AG04449 (cell line): ENCODE data around the gene PCCA.

ENCODE experiments used
- CTCF ChIA-PET: fragments of 350-600 bp; formaldehyde crosslinking; extraction: SDS; loops from one replicate; lab custom pipeline; 2021; ENCODE audit warnings: antibody characterized with exemption; lab: Yijun Ruan, JAX
- POLR2A ChIA-PET: fragments of 400-600, 350-600 bp; formaldehyde crosslinking; extraction: SDS; loops from one replicate; lab custom pipeline; 2020; ENCODE audit warnings: antibody characterized with exemption, inconsistent platforms; lab: Yijun Ruan, JAX
- DNase-seq: peaks from one replicate; pipeline ENCODE4 v3.0.0-alpha.2; 2010; ENCODE audit warnings: low read depth, low spot score
- H3K4me3 ChIP-seq: 2 replicates; pipeline ENCODE4 v1.5.1; 2011; ENCODE audit warnings: low read depth, mild to moderate bottlenecking, control low read depth, low read length
- TF ChIP-seq, protein P1 (sequence below): IDR thresholded peaks from one replicate; pipeline ENCODE4 v1.5.1; 2011; ENCODE audit warnings: mild to moderate bottlenecking, moderate library complexity, low read length, control low read depth, inconsistent platforms; ENCODE audit not compliant: insufficient read depth; ENCODE audit errors: missing control alignments

The PCCA gene

DNA sequence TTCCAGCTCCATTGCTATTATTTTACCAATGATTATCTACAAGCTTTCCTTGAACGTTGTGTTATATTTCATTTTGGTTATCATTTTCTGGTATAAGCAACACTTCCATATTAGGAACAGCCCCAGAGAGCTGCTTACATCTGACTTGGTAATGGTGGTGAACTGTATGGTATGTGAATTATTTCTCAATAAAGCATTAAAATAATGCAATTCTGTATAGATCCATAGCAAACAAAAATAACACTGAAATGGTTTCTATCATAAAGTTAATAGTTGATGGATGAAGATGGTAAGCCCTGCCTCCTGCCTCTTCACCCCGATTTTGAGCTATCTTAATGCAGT lies 472.2 kb downstream of the PCCA start:
- DNase-seq: no peak
- TF ChIP-seq, protein P1, sequence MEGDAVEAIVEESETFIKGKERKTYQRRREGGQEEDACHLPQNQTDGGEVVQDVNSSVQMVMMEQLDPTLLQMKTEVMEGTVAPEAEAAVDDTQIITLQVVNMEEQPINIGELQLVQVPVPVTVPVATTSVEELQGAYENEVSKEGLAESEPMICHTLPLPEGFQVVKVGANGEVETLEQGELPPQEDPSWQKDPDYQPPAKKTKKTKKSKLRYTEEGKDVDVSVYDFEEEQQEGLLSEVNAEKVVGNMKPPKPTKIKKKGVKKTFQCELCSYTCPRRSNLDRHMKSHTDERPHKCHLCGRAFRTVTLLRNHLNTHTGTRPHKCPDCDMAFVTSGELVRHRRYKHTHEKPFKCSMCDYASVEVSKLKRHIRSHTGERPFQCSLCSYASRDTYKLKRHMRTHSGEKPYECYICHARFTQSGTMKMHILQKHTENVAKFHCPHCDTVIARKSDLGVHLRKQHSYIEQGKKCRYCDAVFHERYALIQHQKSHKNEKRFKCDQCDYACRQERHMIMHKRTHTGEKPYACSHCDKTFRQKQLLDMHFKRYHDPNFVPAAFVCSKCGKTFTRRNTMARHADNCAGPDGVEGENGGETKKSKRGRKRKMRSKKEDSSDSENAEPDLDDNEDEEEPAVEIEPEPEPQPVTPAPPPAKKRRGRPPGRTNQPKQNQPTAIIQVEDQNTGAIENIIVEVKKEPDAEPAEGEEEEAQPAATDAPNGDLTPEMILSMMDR: no peak
- ChIA-PET POLR2A (no interaction called here), CTCF (interaction anchor here (1.1 to 6.6 kb wide), 4 partner anchors 12 to 905 kb away, joined by 3 to 69 read pairs (median 10); partner anchors contain the start of gene GGACT)
- H3K4me3 ChIP-seq: no peak overlapping the region

DNA sequence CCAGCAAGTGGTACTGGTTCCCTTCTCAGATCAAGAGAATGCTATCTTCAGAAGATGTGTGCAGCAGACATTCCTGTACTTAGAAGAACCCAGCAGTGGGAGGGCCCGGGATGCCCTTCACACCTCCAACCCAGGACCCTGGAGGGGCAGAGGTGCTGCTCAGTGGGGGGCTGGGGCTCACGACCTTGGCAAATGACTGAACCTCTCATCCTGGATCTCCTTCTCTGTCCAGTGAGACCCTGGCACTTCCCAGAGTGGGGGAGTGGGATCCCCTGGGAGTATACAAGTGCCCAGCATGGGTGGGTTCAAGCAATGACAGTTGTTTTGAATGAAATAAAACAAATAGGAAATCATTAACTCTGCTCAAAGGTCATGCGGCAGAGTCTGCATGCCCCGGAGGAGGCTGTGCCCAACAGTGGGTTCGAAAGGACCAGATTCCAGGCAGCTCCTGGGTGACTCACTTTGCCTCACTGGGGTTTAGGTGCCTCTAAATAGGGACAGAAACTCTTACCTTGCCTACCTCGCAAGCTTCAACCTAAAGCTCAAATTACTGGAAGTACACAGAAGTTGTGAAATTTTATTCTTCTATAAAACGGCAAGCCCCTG lies 472.8 kb downstream of the PCCA start:
- ChIA-PET POLR2A (no interaction called here), CTCF (interaction anchor here (3.4 to 6.6 kb wide), 2 partner anchors 11 to 27 kb away, joined by 12 to 69 read pairs; partner anchors contain the start of gene GGACT)
- H3K4me3 ChIP-seq: no peak overlapping the region
- TF ChIP-seq, protein P1: no peak
- DNase-seq: no peak

DNA sequence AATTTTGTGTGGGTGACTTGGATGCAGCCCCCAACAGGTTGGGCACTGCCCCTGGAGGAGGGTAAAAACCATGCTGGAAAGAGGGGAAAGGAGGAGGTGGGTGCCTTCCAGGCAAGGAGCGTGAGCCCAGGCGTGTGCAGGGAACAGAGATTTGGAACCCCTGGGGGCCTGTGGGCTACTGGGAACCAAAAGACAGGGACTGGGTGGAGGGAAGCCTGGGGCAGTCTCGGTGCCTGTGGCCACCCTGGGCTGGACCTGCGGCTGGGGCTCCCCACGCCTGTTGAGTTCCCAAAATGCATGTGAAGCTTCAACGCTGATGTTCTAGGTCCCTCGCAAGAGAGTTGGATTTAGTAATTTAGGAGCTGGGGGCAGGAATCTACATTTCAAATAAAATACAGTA lies 474.9 kb downstream of the PCCA start:
- no peak for DNase-seq
- H3K4me3 ChIP-seq: no peak overlapping the region
- TF ChIP-seq, protein P1: no peak
- CTCF ChIA-PET: interaction anchor here (6.6 kb wide), 1 partner anchor 9 kb away, joined by 69 read pairs; no protein-coding TSS in a partner anchor
- POLR2A ChIA-PET: no interaction called here

DNA sequence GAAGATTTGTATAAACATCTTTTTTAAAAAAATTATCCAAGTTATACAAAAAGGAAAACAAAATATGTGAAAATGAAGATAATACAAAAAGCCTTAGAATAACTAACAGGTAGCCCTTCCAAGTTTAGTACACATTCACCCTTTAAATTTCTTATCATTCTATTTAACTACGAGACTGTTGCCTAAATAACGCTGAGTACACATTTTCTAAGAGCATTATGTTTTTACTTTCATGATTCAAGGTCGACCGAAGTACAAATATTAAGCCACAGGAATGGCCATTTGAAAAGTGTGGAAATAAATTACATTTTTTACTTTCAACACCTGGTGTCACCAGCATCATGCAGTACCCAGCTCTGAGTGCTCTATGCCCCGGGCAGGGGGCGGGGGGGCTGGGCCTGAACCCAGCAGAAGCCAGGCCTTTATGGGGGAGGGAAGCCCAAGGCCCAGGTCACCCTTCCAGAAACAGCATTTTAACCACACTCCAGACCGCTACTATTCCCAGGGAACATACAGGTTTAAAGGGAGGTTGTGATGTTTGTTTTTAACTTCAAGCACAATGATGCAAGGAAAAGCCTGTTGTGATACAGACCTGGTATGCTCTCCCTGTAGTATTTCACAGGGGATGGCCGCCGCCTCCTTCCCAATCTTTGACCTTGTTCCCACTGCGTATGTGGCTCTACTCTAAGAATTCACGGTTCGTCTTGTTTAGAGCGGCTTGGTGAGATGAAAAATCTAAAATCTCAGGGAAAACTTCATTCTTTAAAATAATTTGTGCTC lies 475.7 kb downstream of the PCCA start:
- TF ChIP-seq, protein P1: no peak
- no peak overlapping the region for H3K4me3 ChIP-seq
- ChIA-PET POLR2A (no interaction called here), CTCF (interaction anchor here (6.6 kb wide), 1 partner anchor 8 kb away, joined by 69 read pairs; no protein-coding TSS in a partner anchor)
- DNase-seq: no peak

DNA sequence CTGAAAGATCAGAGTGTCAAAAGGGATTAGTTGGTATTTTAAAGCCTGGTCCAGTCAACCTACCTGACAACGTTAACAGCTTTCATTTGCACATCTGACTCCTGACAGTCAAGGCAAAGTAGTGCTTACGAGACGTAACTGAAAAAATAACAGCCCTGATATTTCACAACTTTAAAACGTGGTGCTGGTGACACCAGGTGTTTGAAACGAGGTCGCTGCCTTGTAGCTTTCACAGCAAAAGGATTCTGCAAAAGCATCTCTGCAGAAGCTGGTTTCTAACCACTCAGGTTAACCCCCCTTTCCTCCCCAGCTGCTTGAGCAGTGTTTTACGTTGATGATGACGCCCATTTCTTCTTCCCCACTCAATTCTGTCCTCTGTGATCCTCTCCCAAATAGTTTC lies 476.4 kb downstream of the PCCA start:
- TF ChIP-seq, protein P1: no peak
- DNase-seq: no peak
- no peak overlapping the region for H3K4me3 ChIP-seq
- CTCF ChIA-PET: no interaction called here
- POLR2A ChIA-PET: no interaction called here

DNA sequence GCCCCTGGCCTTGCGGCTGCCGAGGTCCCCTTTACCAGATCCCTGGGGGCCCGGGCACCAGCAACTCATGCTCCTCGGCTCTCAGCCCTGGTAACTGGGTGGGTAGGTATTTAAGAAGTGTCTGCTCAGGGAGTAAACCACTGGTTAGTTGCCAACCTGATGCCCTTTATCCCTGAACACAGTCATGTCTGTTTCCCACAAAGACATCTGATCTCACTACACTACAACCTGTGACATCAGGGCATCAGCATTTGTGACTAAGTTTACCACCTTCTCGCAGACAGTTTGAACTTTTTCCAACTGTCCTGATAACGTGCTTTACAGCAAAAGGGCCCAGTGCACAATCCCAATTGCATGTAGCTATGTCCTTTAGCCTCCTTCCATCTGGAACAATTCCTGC lies 477.6 kb downstream of the PCCA start:
- ChIA-PET POLR2A (no interaction called here), CTCF (no interaction called here)
- TF ChIP-seq, protein P1: no peak
- DNase-seq: no peak
- no peak overlapping the region for H3K4me3 ChIP-seq
